CD4-positive, alpha-beta T cell (primary cell): ENCODE data around the gene DYNLT4. TPM values are rescaled to one million over a fixed set of nuclear protein-coding genes. Genes with fewer than 3 reads are reported as not detected.
A peak's percentile ranks its signal among the peaks of the same experiment; 100 is the strongest.

Experiments used
- ATAC-seq: fragments of 200-7000 bp; cut with Tn5 transposase; one replicate; pipeline ENCODE4 v1.10.0; 2022; ENCODE audit warnings: mild to moderate bottlenecking; ENCODE audit not compliant: poor library complexity
- CTCF ChIA-PET: fragments of 350-600 bp; sonication (Branson Sonifier 250); formaldehyde crosslinking; loops from one replicate; lab custom pipeline; 2021; ENCODE audit warnings: antibody characterized with exemption, inconsistent platforms; lab: Charles Lee
- POLR2A ChIA-PET: fragments of 350-600 bp; sonication (Branson Sonifier 250); formaldehyde crosslinking; loops from one replicate; lab custom pipeline; 2021; ENCODE audit warnings: antibody characterized with exemption, inconsistent platforms; lab: Charles Lee
- DNase-seq, 14 experiments: peaks; one replicate each; pipeline ENCODE4 v3.0.0-alpha.2; 2013 to 2020; ENCODE audit warnings: mixed read lengths in 2 of 14
- H3K27ac ChIP-seq, 2 donors: one replicate each; pipeline versions ENCODE4 v1.5.1 to v1.7.0; 2013; ENCODE audit warnings: low read length in 2 of 2, low read depth in 1 of 2, mild to moderate bottlenecking in 1 of 2
- H3K27me3 ChIP-seq, 2 experiments: 1 replicate in 1 of 2; 2 replicates in 1 of 2; pipeline versions ENCODE4 v1.6.1 to v1.7.0; 2013; ENCODE audit warnings: low read length in 2 of 2, control low read depth in 1 of 2, mild to moderate bottlenecking in 1 of 2, moderate library complexity in 1 of 2; ENCODE audit not compliant: insufficient read depth in 2 of 2, control insufficient read depth in 1 of 2
- H3K36me3 ChIP-seq: one replicate; pipeline ENCODE4 v1.6.1; 2013; ENCODE audit warnings: low read length, control low read depth; ENCODE audit not compliant: insufficient read depth
- H3K4me1 ChIP-seq: one replicate; pipeline ENCODE4 v1.6.1; 2013; ENCODE audit warnings: low read length, control low read depth; ENCODE audit not compliant: insufficient read depth
- H3K4me3 ChIP-seq: one replicate; pipeline ENCODE4 v1.5.1; 2013; ENCODE audit warnings: mild to moderate bottlenecking, low read length, moderate library complexity
- H3K9me3 ChIP-seq, 2 experiments: 1 replicate in 1 of 2; 2 replicates in 1 of 2; pipeline versions ENCODE4 v1.6.1 to v1.7.0; 2013; ENCODE audit warnings: low read length in 2 of 2, mild to moderate bottlenecking in 2 of 2, control low read depth in 1 of 2, moderate library complexity in 1 of 2; ENCODE audit not compliant: control insufficient read depth in 1 of 2, insufficient read depth in 1 of 2
- H3K27ac Mint-ChIP-seq: one replicate; pipeline ENCODE4 v1.8.0; 2020; ENCODE audit warnings: mixed read lengths
- H3K27me3 Mint-ChIP-seq: one replicate; pipeline ENCODE4 v1.8.0; 2021; ENCODE audit warnings: mixed read lengths
- H3K36me3 Mint-ChIP-seq: one replicate; pipeline ENCODE4 v1.8.0; 2021; ENCODE audit warnings: low read depth, mixed read lengths
- H3K4me1 Mint-ChIP-seq: one replicate; pipeline ENCODE4 v1.8.0; 2021; ENCODE audit warnings: low read depth, mixed read lengths
- H3K4me3 Mint-ChIP-seq: one replicate; pipeline ENCODE4 v1.8.0; 2020; ENCODE audit warnings: mild to moderate bottlenecking, mixed read lengths
- H3K9me3 Mint-ChIP-seq: one replicate; pipeline ENCODE4 v1.8.0; 2020; ENCODE audit warnings: mixed read lengths
- CTCF ChIP-seq: fragments of 200-600 bp; IDR thresholded peaks from one replicate; pipeline ENCODE4 v1.8.0; 2022; ENCODE audit warnings: antibody characterized with exemption, mild to moderate bottlenecking
- intact Hi-C, 2 experiments: fragments of 100-400 bp; cut with DNase I in 1 of 2; cut with micrococcal nuclease in 1 of 2; formaldehyde crosslinking; loops; one replicate each; pipeline versions ENCODE4 v1.15.1 to v1.9.0; 2023 to 2025; cut with DNase I, micrococcal nuclease
- total RNA-seq, 174 experiments: library from RNA in 2 of 174; stranded (reverse) in 2 of 174; gene quantifications; one replicate each; pipeline ENCODE4 v1.2.3 and lab custom pipeline; 2021 to 2026

DYNLT4 gene
- total RNA-seq, 2 experiments from 2014 or later, result 1.8 to 2.1 TPM

- TF ChIP-seq CTCF, result no peak
- Histone ChIP-seq H3K4me1 (peaks cover 42% of the 10 kb centered on the region), H3K27ac (no peak overlapping the region), H3K4me3 (no peak overlapping the region), H3K27me3 (no peaks in the 10 kb centered on the region), H3K9me3 (no peaks in the 10 kb centered on the region), H3K36me3 (peaks cover 53% of the 10 kb centered on the region)
- DNase-seq (no peak), ATAC-seq (no peak)
- ChIA-PET CTCF (interaction anchor here (1.3 to 3.8 kb wide), 2 partner anchors 21 to 49 kb away, joined by 3 to 14 read pairs; partner anchors contain the start of gene PLK3), POLR2A (interaction anchor here (0.6 to 1.9 kb wide), 4 partner anchors 21 to 57 kb away, joined by 3 to 8 read pairs (median 4); partner anchors contain the start of gene PLK3)
- peak overlapping the region; percentile 69 for H3K4me3 Mint-ChIP-seq
- H3K4me1 Mint-ChIP-seq, result peaks cover 53% of the 10 kb centered on the region
- H3K36me3 Mint-ChIP-seq, result peaks cover 57% of the 10 kb centered on the region
- peak overlapping the region; percentile 89 for H3K27ac Mint-ChIP-seq
- no peaks in the 10 kb centered on the region for H3K27me3 Mint-ChIP-seq
- no peaks in the 10 kb centered on the region for H3K9me3 Mint-ChIP-seq
- intact Hi-C loops, result loop anchor here in 1 of 2 experiments (5.0 to 10.0 kb wide), 5 partner anchors 47 to 716 kb away; partner anchors contain the start of genes ARMH1, MUTYH, RNU5D-1 and TESK2
These were observed 28.2 kb downstream of the DYNLT4 start for GRCh38 chr1:44778705-44779576.

DNA sequence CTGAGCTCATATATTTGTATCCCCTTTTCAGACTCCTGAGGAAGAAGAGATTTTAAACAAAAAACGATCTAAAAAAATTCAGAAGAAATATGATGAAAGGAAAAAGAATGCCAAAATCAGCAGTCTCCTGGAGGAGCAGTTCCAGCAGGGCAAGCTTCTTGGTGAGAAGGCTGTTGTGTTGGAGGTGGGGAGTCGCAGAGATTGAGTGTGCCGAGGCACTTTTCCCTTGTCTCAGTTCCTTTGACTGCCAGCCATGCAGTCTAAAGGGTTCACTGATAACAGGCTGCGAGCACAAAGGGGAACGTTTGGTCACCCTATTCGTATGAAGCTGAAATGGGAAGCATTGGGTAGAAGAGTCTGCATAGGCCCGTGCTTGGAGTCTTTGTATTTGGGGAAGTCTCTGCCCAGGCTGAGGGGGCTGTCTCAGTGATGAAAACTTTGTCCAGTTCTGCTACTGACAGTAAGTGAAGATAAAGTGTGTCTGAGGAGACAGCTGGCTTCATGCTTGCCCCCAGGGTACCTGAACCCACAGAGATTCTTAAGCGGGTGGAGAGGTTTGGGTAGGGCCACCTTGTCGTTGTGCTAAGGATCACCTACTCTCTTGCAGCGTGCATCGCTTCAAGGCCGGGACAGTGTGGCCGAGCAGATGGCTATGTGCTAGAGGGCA, 29.0 kb downstream of the DYNLT4 start:
- Mint-ChIP-seq H3K36me3 (peaks cover 57% of the 10 kb centered on the region), H3K27me3 (no peaks in the 10 kb centered on the region), H3K4me3 (peak overlapping the region; percentile 90), H3K9me3 (no peaks in the 10 kb centered on the region), H3K4me1 (peaks cover 48% of the 10 kb centered on the region), H3K27ac (peak overlapping the region; percentile 89)
- intact Hi-C loops, result loop anchor here in 1 of 2 experiments (2.0 to 10.0 kb wide), 7 partner anchors 37 to 717 kb away; partner anchors contain the start of genes ARMH1, MUTYH, RNU5D-1 and TESK2
- no peak overlapping the region for H3K4me3 ChIP-seq
- no peak for TF ChIP-seq CTCF
- no peaks in the 10 kb centered on the region for H3K27me3 ChIP-seq
- H3K27ac ChIP-seq, result peak overlapping the region in 1 of 2 donors; percentile 91
- ATAC-seq (no peak), DNase-seq (no peak)
- H3K9me3 ChIP-seq, result no peaks in the 10 kb centered on the region
- H3K4me1 ChIP-seq, result peaks cover 33% of the 10 kb centered on the region
- peaks cover 53% of the 10 kb centered on the region for H3K36me3 ChIP-seq
- ChIA-PET POLR2A (interaction anchor here (0.7 to 4.5 kb wide), 5 partner anchors 7 to 56 kb away, joined by 3 to 65 read pairs (median 8); partner anchors contain the start of genes BEST4 and RNU5D-1), CTCF (interaction anchor here (1.0 to 3.8 kb wide), 3 partner anchors 22 to 72 kb away, joined by 3 to 14 read pairs (median 3); partner anchors contain the start of gene PLK3)

GRCh38 chr1:44777547-44777946, 29.6 kb downstream of the DYNLT4 start:
- no peak overlapping the region for H3K4me3 ChIP-seq
- no peaks in the 10 kb centered on the region for H3K27me3 Mint-ChIP-seq
- H3K9me3 Mint-ChIP-seq, result no peaks in the 10 kb centered on the region
- ChIA-PET CTCF (interaction anchor here (1.0 to 3.8 kb wide), 4 partner anchors 22 to 71 kb away, joined by 3 to 20 read pairs (median 8); partner anchors contain the start of genes PLK3 and RNU5D-1), POLR2A (interaction anchor here (0.7 to 4.5 kb wide), 5 partner anchors 8 to 56 kb away, joined by 3 to 65 read pairs (median 8); partner anchors contain the start of genes BEST4 and RNU5D-1)
- TF ChIP-seq CTCF, result no peak
- DNase-seq (no peak), ATAC-seq (no peak)
- intact Hi-C loops, result loop anchor here in 1 of 2 experiments (2.0 to 10.0 kb wide), 7 partner anchors 37 to 717 kb away; partner anchors contain the start of genes ARMH1, MUTYH, RNU5D-1 and TESK2
- peaks cover 50% of the 10 kb centered on the region for H3K36me3 ChIP-seq
- no peaks in the 10 kb centered on the region for H3K27me3 ChIP-seq
- H3K27ac ChIP-seq, result peak overlapping the region in 1 of 2 donors; percentile 91
- peak overlapping the region; percentile 89 for H3K27ac Mint-ChIP-seq
- H3K36me3 Mint-ChIP-seq, result peaks cover 57% of the 10 kb centered on the region
- peaks cover 33% of the 10 kb centered on the region for H3K4me1 ChIP-seq
- H3K9me3 ChIP-seq, result no peaks in the 10 kb centered on the region
- H3K4me3 Mint-ChIP-seq, result peak overlapping the region; percentile 90
- H3K4me1 Mint-ChIP-seq, result peaks cover 54% of the 10 kb centered on the region
